ENCODE measurements around the gene CDC42BPG.

The CDC42BPG gene

DNA sequence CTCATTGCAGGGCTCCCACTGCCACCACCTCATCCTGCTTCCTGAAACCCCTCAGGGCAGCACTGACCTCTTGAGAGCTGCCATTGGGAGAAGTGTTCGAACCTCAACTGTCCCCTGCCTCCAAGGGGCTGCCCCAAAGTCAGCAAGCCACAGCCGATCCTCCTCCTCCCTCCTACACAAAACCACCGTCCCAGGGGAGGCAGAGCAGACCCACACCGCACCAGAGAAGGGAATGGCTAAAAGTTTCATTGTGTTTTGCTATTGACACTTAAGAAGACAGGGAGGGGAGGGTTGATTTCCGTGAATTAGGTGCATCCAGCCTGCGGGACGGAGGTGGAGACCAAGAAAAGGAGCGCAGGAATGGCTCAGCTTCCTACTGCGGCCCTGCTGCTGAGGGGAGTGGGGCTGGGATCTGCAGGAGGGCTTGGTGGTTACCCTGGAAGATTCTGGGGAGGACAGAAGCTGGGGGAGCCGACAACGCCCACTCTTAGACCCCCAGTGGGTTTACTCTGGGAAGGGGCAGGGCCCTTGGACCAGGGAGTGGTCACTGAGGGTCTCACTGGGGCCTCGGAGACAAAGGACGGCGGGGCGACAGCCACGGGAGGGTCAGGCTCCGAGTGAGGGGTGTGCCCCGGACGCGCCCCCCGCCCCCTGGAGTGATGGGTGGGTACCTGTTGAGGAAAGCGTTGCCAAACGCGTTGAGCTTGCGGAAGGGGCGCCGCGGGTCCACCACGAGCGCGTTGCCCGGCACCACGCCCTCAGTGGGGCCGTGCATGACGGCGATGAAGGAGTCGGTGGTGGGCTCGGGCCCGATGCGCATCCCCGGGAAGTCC, 33.2 kb upstream of the CDC42BPG start:
- H3K9ac ChIP-seq (ENCODE audit: low read length) = peak overlapping the region; percentile 95
- no CpG with 5 or more reads among the region's 41 CpGs for WGBS (ENCODE audit: extremely low coverage, insufficient coverage, insufficient read length)
- H4K12ac ChIP-seq (ENCODE audit: low read depth, low read length) = peak overlapping the region; percentile 6

GRCh38 chr11:64876835-64877341, 32.4 kb upstream of the CDC42BPG start:
- H3K4me1 ChIP-seq (ENCODE audit: control insufficient read depth in 1 of 2, insufficient read depth in 2 of 2, low read length in 2 of 2) = peaks cover 11 to 18% of the 10 kb centered on the region in 2 experiments
- no peak overlapping the region for H2BK120ac ChIP-seq (ENCODE audit: insufficient read depth, low read length, poor library complexity)

More for the DNA sequence above, 33.2 kb upstream of the CDC42BPG start:
- Histone ChIP-seq H4K91ac (ENCODE audit: low read depth, low read length) (peak overlapping the region; percentile 76), H3K27ac (ENCODE audit: low read depth, low read length) (peak overlapping the region; percentile 65), H3K18ac (ENCODE audit: low read length) (peak overlapping the region; percentile 80), H2BK5ac (ENCODE audit: low read depth, low read length, poor library complexity) (peak overlapping the region; percentile 0), H4K8ac (ENCODE audit: low read depth, low read length) (peak overlapping the region; percentile 1), H2BK120ac (ENCODE audit: insufficient read depth, low read length, poor library complexity) (peak overlapping the region; percentile 61), H3K14ac (ENCODE audit: low read length) (peak overlapping the region; percentile 93), H3K9me3 (ENCODE audit: insufficient read depth, low read depth, low read length) (no peaks in the 10 kb centered on the region), H2AFZ (ENCODE audit: insufficient read depth, low read length, poor library complexity) (peak overlapping the region; percentile 47), H3K36me3 (ENCODE audit: control insufficient read depth in 1 of 2, insufficient read depth in 2 of 2, low read length in 2 of 2) (peaks cover 22% of the 10 kb centered on the region in 2 experiments), H3K4me2 (ENCODE audit: low read length) (peak overlapping the region; percentile 79), H3K27me3 (ENCODE audit: insufficient read depth, low read length) (no peaks in the 10 kb centered on the region), H3K4me3 (ENCODE audit: low read depth, low read length) (peak overlapping the region; percentile 98), H3K4me1 (ENCODE audit: control insufficient read depth in 1 of 2, insufficient read depth in 2 of 2, low read length in 2 of 2) (peaks cover 11 to 17% of the 10 kb centered on the region in 2 experiments), H3K4ac (ENCODE audit: low read depth, low read length) (peak overlapping the region; percentile 32), H3K79me1 (ENCODE audit: low read length) (peaks cover 21% of the 10 kb centered on the region), H2AK5ac (ENCODE audit: low read length) (peak overlapping the region; percentile 4), H3K23ac (ENCODE audit: low read length) (peak overlapping the region; percentile 58), H2BK12ac (ENCODE audit: low read length) (peak overlapping the region; percentile 7), H3K79me2 (ENCODE audit: control insufficient read depth, insufficient read depth, low read length, poor library complexity) (peaks cover 22% of the 10 kb centered on the region)
- peak in 1 of 2 donors; percentile 35 for DNase-seq

GRCh38 chr11:64876229-64876750, 31.8 kb upstream of the CDC42BPG start:
- H3K23ac ChIP-seq (ENCODE audit: low read length) = no peak overlapping the region
- H2AFZ ChIP-seq (ENCODE audit: insufficient read depth, low read length, poor library complexity) = no peak overlapping the region
- H3K4me2 ChIP-seq (ENCODE audit: low read length) = peak overlapping the region; percentile 79
- no peaks in the 10 kb centered on the region for H3K27me3 ChIP-seq (ENCODE audit: insufficient read depth, low read length)
- H2BK5ac ChIP-seq (ENCODE audit: low read depth, low read length, poor library complexity) = no peak overlapping the region
- H3K18ac ChIP-seq (ENCODE audit: low read length) = peak overlapping the region; percentile 62
- H3K9me3 ChIP-seq (ENCODE audit: insufficient read depth, low read depth, low read length) = no peaks in the 10 kb centered on the region
- no peak overlapping the region for H3K4me3 ChIP-seq (ENCODE audit: low read depth, low read length)
- H3K79me1 ChIP-seq (ENCODE audit: low read length) = peaks cover 21% of the 10 kb centered on the region
- peak overlapping the region; percentile 33 for H3K14ac ChIP-seq (ENCODE audit: low read length)
- no peak overlapping the region for H4K91ac ChIP-seq (ENCODE audit: low read depth, low read length)
- no peak overlapping the region for H4K8ac ChIP-seq (ENCODE audit: low read depth, low read length)
- WGBS (ENCODE audit: extremely low coverage, insufficient coverage, insufficient read length) = no CpG with 5 or more reads among the region's 11 CpGs
- H2BK12ac ChIP-seq (ENCODE audit: low read length) = peak overlapping the region; percentile 58
- H4K12ac ChIP-seq (ENCODE audit: low read depth, low read length) = no peak overlapping the region
- H3K4me1 ChIP-seq (ENCODE audit: control insufficient read depth in 1 of 2, insufficient read depth in 2 of 2, low read length in 2 of 2) = peaks cover 11 to 23% of the 10 kb centered on the region in 2 experiments
- peaks cover 30% of the 10 kb centered on the region in 2 experiments for H3K36me3 ChIP-seq (ENCODE audit: control insufficient read depth in 1 of 2, insufficient read depth in 2 of 2, low read length in 2 of 2)
- peak overlapping the region; percentile 90 for H3K4ac ChIP-seq (ENCODE audit: low read depth, low read length)
- peaks cover 22% of the 10 kb centered on the region for H3K79me2 ChIP-seq (ENCODE audit: control insufficient read depth, insufficient read depth, low read length, poor library complexity)
- H3K27ac ChIP-seq (ENCODE audit: low read depth, low read length) = no peak overlapping the region
- peak overlapping the region; percentile 4 for H3K9ac ChIP-seq (ENCODE audit: low read length)
- H2BK120ac ChIP-seq (ENCODE audit: insufficient read depth, low read length, poor library complexity) = peak overlapping the region; percentile 48
- peak overlapping the region; percentile 70 for H2AK5ac ChIP-seq (ENCODE audit: low read length)
- no peak for DNase-seq

More at GRCh38 chr11:64876835-64877341, 32.4 kb upstream of the CDC42BPG start:
- Histone ChIP-seq H3K23ac (ENCODE audit: low read length) (no peak overlapping the region), H2BK12ac (ENCODE audit: low read length) (no peak overlapping the region), H3K79me2 (ENCODE audit: control insufficient read depth, insufficient read depth, low read length, poor library complexity) (peaks cover 22% of the 10 kb centered on the region), H3K9me3 (ENCODE audit: insufficient read depth, low read depth, low read length) (no peaks in the 10 kb centered on the region), H3K18ac (ENCODE audit: low read length) (no peak overlapping the region), H3K4me3 (ENCODE audit: low read depth, low read length) (peak overlapping the region; percentile 98), H3K79me1 (ENCODE audit: low read length) (peaks cover 21% of the 10 kb centered on the region), H2AFZ (ENCODE audit: insufficient read depth, low read length, poor library complexity) (no peak overlapping the region), H4K8ac (ENCODE audit: low read depth, low read length) (no peak overlapping the region), H3K27ac (ENCODE audit: low read depth, low read length) (peak overlapping the region; percentile 65), H3K36me3 (ENCODE audit: control insufficient read depth in 1 of 2, insufficient read depth in 2 of 2, low read length in 2 of 2) (peaks cover 25% of the 10 kb centered on the region in 2 experiments), H3K9ac (ENCODE audit: low read length) (no peak overlapping the region), H3K4me2 (ENCODE audit: low read length) (peak overlapping the region; percentile 79), H2BK5ac (ENCODE audit: low read depth, low read length, poor library complexity) (peak overlapping the region; percentile 0), H3K4ac (ENCODE audit: low read depth, low read length) (no peak overlapping the region), H3K27me3 (ENCODE audit: insufficient read depth, low read length) (no peaks in the 10 kb centered on the region), H2AK5ac (ENCODE audit: low read length) (no peak overlapping the region), H4K91ac (ENCODE audit: low read depth, low read length) (peak overlapping the region; percentile 76), H4K12ac (ENCODE audit: low read depth, low read length) (no peak overlapping the region), H3K14ac (ENCODE audit: low read length) (peak overlapping the region; percentile 93)
- no CpG with 5 or more reads among the region's 14 CpGs for WGBS (ENCODE audit: extremely low coverage, insufficient coverage, insufficient read length)
- DNase-seq = peak; percentile 99

DNA sequence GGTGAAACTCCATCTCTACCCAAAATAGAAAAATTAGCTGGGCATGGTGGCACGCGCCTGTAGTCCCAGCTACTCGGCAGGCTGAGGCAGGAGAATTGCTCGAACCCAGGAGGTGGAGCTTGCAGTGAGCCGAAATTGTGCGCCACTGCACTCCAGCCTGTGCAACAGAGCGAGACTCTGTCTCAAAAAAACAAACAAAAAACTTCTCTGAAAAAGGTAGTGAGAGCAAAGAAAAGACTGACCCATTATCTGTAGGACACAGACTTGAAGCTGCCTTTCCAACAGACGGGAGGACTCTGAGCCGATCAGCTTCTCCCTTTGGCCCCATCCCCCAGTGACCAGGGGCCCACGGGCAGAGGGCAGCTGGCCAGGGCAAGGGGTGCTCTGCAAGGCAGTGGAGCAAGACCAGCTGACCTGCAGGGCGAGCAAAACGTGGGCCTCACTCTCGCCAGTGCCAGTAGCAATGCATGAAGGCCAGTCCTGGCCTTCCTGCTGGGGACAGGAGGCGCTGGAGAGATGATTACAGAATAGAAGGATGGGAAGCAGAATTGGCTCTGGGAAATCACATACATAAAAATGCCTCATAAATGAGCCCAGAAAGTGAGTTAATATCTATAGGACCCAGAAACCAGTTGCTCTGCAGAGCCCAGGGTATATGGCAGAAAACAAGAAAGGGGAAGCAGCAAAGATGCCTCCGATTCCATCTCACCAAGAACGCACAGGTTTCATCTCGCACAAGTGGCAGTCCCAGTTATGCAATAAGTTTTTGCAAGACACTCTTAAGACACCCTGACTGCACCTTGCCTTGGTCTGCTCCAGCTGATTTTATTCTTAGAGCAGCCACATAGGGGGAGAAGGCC, 31.1 kb upstream of the CDC42BPG start:
- peaks cover 18 to 30% of the 10 kb centered on the region in 2 experiments for H3K4me1 ChIP-seq (ENCODE audit: control insufficient read depth in 1 of 2, insufficient read depth in 2 of 2, low read length in 2 of 2)
- no peak overlapping the region for H3K9ac ChIP-seq (ENCODE audit: low read length)
- no peak overlapping the region for H2AFZ ChIP-seq (ENCODE audit: insufficient read depth, low read length, poor library complexity)
- H3K79me2 ChIP-seq (ENCODE audit: control insufficient read depth, insufficient read depth, low read length, poor library complexity) = peaks cover 24% of the 10 kb centered on the region
- peaks cover 25% of the 10 kb centered on the region for H3K79me1 ChIP-seq (ENCODE audit: low read length)
- H3K18ac ChIP-seq (ENCODE audit: low read length) = peak overlapping the region; percentile 21
- no CpG with 5 or more reads among the region's 17 CpGs for WGBS (ENCODE audit: extremely low coverage, insufficient coverage, insufficient read length)
- H3K9me3 ChIP-seq (ENCODE audit: insufficient read depth, low read depth, low read length) = no peaks in the 10 kb centered on the region
- H2BK120ac ChIP-seq (ENCODE audit: insufficient read depth, low read length, poor library complexity) = no peak overlapping the region
- H4K91ac ChIP-seq (ENCODE audit: low read depth, low read length) = no peak overlapping the region
- no peak overlapping the region for H2BK5ac ChIP-seq (ENCODE audit: low read depth, low read length, poor library complexity)
- H3K36me3 ChIP-seq (ENCODE audit: control insufficient read depth in 1 of 2, insufficient read depth in 2 of 2, low read length in 2 of 2) = peaks cover 35% of the 10 kb centered on the region in 2 experiments
- H3K27ac ChIP-seq (ENCODE audit: low read depth, low read length) = no peak overlapping the region
- no peak overlapping the region for H3K14ac ChIP-seq (ENCODE audit: low read length)
- peak in 1 of 2 donors; percentile 47 for DNase-seq
- H3K4ac ChIP-seq (ENCODE audit: low read depth, low read length) = peak overlapping the region; percentile 90
- no peak overlapping the region for H4K8ac ChIP-seq (ENCODE audit: low read depth, low read length)
- no peak overlapping the region for H2AK5ac ChIP-seq (ENCODE audit: low read length)
- H2BK12ac ChIP-seq (ENCODE audit: low read length) = no peak overlapping the region
- H3K4me2 ChIP-seq (ENCODE audit: low read length) = peak overlapping the region; percentile 79
- peak overlapping the region; percentile 42 for H3K4me3 ChIP-seq (ENCODE audit: low read depth, low read length)
- no peak overlapping the region for H4K12ac ChIP-seq (ENCODE audit: low read depth, low read length)
- H3K23ac ChIP-seq (ENCODE audit: low read length) = no peak overlapping the region
- H3K27me3 ChIP-seq (ENCODE audit: insufficient read depth, low read length) = no peaks in the 10 kb centered on the region
